ENCODE measurements around the gene HNF1B.
"Not testable (repeated sequence)": the region's sequence is repeated elsewhere in the genome, so short reads cannot be mapped to it uniquely, and the experiment has no call there.

HNF1B gene, protein sequence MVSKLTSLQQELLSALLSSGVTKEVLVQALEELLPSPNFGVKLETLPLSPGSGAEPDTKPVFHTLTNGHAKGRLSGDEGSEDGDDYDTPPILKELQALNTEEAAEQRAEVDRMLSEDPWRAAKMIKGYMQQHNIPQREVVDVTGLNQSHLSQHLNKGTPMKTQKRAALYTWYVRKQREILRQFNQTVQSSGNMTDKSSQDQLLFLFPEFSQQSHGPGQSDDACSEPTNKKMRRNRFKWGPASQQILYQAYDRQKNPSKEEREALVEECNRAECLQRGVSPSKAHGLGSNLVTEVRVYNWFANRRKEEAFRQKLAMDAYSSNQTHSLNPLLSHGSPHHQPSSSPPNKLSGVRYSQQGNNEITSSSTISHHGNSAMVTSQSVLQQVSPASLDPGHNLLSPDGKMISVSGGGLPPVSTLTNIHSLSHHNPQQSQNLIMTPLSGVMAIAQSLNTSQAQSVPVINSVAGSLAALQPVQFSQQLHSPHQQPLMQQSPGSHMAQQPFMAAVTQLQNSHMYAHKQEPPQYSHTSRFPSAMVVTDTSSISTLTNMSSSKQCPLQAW

GRCh38 chr17:37744961-37745800, at the start of gene HNF1B:
Gene HNF1B (minus strand): TSS chr17:37745059. CDS start chr17:37744884, 175 bp downstream.
- no peak for DNase-seq

DNA sequence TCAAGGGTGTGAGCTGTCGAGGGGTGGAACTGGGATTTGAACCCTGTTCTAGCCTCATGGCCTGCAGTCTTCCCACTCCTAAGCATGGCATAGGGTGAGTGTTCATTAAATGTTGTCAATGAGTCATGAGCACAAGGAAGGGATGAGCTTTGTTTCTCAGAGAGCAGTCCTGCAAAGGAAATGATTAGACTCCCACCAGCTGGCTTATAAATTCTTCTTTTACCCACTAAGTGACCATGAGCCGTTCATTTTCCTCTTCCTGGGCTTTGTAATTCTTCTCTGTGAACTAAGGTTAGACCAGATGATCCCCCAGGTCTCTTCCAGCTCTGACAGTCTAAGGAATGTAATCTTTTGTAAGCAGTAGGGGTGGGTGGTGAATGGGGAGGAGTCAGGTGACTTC, 47.9 kb upstream of the HNF1B start:
- DNase-seq, result no peak

- DNase-seq, result no peak
These were observed 46.9 kb upstream of the HNF1B start for GRCh38 chr17:37791447-37792399.

DNA sequence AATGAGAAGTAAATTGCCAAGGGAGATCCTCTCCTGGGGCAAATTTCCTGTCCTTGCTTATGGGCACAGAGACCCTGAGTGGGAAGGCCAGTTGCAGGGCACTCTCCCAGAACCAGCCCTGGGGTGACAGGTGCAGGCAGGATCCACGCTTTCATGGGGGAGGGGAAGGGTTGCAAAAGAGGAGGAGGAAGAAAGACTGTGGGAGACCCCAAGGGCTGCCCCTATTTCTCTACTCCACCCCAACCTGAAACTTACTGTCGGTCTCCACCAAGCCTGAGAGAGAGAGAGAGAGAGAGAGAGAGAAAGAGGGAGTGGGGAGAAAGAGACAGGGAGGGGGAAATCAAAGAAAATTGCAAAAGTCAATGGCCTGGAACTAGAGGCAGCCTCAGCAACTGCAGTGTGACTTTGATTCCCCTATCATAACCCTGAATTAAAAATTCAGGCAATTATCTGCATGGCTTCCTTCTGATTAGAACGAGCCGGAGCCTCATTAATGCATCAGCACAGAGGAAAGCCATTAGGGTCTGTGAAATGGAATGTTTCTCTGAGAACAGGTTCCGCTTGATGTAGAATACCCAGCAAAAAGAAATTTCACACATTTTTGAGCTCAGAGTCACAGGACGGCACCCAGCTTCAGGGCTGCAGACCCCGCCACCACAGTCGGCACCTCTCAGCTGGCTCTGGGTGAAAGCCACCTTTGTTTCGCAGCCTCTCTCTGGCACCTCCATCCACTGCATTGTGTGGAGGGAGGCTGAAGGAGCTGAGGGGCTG, 45.1 kb upstream of the HNF1B start:
- no peak for DNase-seq

- no peak for DNase-seq
These were observed 44.2 kb upstream of the HNF1B start for GRCh38 chr17:37789021-37789565.

DNA sequence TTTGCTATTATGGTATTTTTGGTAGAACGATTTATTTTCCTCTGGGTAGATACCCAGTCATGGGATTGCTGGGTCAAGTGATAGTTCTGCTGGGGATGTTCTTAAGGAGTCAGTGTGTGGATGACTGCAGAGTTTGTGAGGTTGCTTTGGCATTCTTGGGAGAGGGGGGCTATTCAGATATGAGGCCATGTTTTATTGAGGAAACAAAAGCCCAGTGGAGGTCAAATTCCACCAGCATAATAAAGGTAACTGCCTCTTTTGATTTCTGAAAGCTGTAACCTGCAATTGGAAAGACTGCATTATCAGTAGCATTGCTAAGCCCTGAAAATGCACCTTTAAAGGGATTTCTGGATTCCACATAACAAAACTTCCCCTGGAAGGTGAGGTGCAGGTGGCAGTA, 43.7 kb upstream of the HNF1B start:
- no peak for DNase-seq

DNA sequence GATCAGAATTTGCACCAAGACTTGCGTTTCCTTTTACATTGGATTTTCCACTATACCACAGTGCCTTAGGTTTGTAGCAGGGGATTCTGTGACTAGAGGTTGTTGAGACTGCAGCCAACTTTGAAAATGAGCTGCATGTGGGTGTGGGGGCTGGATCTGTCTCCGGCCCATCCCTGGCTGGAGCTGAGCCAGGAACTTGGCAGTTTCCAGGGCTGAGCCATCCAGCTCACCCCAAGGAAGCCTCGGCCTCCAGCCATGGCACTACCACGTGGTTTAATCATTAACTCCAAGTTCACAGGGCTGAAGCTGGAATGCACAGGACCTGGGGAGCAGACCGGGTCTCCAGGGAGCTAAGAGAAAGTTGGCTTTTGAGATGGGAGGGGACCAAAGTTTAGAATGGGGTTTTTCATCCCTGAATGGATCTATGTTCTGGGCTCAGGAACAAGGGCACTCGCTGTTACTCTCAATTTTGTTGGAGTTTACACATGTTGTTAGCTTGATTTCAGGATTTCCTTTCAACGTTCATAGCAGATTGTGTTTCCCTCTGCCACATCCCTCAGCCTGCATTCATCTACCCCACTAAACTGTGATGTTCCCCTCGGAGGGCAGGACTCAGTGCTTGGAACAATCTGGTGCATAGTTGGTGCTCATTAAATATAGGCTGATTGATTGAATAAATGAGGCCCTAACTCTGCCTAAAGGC, 42.3 kb upstream of the HNF1B start:
- DNase-seq, result no peak

GRCh38 chr17:37786481-37786880, 41.6 kb upstream of the HNF1B start:
- DNase-seq, result no peak

DNA sequence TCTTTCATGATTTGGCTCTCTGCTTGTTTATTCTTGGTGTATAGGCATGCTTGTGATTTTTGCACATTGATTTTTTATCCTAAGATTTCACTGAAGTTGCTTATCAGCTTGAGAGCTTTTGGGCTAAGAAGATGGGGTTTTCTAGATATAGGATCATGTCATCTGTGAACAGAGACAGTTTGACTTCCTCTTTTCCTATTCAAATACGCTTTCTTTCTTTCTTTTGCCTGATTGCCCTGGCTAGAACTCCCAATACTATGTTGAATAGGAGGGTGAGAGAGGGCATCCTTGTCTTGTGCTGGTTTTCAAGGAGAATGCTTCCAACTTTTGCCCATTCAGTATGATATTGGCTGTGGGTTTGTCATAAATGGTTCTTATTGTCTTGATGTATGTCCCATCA, 37.6 kb upstream of the HNF1B start:
- not testable (repeated sequence) for DNase-seq

DNA sequence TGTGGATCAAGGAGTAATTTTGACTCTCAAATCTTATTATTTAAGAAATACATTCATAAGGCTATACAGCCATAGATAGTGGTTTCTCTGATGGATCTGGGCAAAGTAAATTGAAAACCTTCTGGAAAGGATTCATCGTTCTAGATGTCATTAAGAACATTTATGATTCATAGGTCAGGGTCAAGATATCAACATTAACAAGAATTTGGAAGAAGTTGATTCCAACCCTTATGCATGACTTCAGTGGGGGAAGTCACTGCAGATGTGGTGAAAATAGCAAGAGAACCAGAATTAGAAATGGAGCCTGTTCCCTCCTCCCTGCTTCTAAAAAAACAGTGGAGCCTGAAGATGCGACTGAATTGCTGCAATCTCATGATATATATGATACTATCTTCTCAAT, 36.6 kb upstream of the HNF1B start:
- no peak for DNase-seq

DNA sequence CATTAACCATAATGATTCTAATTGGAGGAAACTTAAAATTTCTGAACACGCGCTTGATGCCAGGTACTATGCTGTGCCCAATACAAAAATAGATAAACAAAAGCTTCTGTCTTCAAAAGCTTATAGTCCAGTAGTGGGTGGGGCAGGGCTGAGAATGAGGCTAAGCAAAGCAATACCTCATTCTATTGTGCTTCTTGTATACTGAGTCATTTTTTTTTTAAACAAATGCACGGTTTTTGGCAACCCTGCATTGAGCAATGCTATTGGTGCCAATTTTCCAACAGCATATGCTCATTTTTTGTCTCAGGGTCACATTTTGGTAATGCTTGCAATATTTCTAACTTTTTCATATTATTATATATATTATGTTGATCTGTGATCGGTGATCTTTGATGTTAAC, 34.7 kb upstream of the HNF1B start:
- no peak for DNase-seq

- no peak for DNase-seq
These were observed 29.6 kb upstream of the HNF1B start for GRCh38 chr17:37774504-37774903.

GRCh38 chr17:37772982-37773381, 28.1 kb upstream of the HNF1B start:
- no peak for DNase-seq

DNA sequence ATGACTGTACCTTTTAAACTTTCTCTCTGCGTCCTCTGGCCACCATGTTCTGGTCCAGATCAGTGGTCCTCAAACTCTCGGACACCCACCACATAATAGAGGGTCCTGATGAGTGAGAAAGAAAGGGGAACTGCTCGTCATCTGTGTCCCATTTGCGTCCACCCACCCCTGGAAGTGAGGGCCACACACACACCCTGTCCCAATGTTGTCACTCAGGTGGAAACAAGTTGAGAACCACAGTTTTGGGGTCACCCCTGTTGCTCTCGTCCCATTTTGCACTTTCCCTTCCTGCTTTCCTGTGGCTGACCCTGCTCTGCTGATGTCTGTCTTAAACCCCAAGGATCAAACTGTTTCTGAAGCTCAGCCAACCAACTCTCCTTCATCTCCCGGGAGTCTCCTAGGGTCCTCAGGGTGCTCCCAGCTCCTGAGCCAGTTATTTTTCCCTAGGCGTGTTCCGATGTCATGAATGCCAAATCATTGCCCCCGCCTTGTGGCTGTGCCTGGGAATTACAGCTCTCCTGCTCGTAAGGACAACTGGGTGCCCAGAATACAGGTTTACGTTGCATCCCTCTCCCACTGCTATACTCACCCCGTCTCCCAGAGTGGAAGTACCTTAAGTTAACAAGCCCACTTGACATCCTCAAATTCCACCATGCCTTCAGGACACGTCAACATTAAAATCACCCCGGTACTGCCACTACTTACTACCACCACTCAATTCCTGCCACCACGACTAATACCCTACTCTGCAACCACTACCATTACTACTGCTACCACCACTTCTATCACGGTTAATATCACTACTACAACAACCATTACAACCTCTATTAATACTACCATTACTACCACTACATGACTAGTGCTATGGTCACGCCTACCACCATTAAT, 26.0 kb upstream of the HNF1B start:
- DNase-seq, result no peak

DNA sequence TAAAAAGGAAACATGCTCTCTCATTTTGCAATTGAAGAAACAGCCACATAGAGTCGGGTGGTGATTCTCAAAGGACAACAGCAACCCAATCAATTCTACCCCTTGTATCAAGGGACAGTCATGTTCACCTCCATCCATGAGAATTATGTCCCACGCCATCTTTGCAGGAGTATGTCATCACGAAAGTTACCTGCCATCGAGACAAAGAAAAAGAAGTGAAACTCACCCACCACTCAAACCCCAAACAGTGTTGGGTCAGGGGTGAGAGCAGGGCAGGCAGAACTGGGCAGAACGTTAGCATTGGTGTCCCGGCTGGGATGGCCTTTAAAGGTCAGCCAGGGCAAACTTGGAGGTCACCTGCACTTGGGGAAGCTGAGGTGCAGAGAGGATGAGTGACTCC, 24.2 kb upstream of the HNF1B start:
- no peak for DNase-seq

DNA sequence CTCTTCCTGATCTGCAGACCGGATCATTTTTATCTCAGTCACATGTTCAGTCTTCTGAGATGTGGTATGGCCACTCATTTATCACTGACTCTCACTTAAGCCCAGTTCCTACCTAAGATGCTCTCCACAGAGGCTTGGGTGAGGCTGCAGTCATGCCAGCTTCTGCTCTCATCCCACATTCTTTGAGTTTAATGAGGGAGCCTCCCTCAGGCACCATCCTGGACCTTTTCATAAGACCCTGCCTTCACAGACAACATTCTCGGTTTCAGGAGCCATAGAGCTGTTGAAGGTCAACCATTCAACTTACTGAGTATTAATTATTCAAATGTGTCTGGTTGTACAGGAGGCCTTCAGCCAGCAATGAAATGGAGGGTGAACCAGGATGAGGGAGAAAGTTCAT, 23.6 kb upstream of the HNF1B start:
- no peak for DNase-seq

- DNase-seq, result no peak
These were observed 22.1 kb upstream of the HNF1B start for GRCh38 chr17:37766971-37767370.

GRCh38 chr17:37764383-37764782, 19.5 kb upstream of the HNF1B start:
- no peak for DNase-seq

GRCh38 chr17:37762666-37763065, 17.8 kb upstream of the HNF1B start:
- no peak for DNase-seq

DNA sequence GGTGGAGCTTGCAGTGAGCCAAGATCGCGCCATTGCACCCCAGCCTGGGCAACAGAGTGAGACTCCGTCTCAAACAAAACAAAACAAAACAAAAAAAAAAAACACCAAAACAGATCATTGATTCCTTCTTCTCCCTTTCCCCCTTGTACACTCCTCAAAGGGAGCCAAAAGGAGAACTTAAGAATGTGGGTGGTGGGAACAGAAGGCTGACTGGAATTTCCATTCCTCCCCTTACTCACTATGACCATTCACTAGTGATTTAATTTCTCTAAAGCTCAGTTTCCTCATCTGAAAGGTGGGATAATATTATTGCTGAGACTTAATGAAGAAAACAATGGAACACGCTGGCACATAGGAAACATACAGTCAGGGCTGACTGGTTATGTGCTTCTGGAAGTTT, 17.1 kb upstream of the HNF1B start:
- DNase-seq, result no peak
